SK-N-SH (cell line): ENCODE data around the gene SBSN. TPM values are rescaled to one million over a fixed set of nuclear protein-coding genes. Genes with fewer than 3 reads are reported as not detected.

Experiments used
- CTCF ChIA-PET: fragments of 300-600, 350-600 bp; formaldehyde crosslinking; extraction: SDS; loops from one replicate; lab custom pipeline; 2021; lab: Yijun Ruan, JAX
- POLR2A ChIA-PET: fragments of 350-600 bp; sonication (Branson Sonifier 250); formaldehyde crosslinking; extraction: SDS; loops from one replicate; lab custom pipeline; 2020; ENCODE audit warnings: antibody characterized with exemption, inconsistent platforms; lab: Yijun Ruan, JAX
- DNase-seq: peaks from one replicate; pipeline ENCODE4 v3.0.0; 2012
- H2AFZ ChIP-seq: fragments of 200-600 bp; sonication (generic); 2 replicates; pipeline ENCODE4 v1.8.1; 2016; ENCODE audit warnings: antibody characterized with exemption, mild to moderate bottlenecking, low read depth
- H3F3A ChIP-seq: fragments of 200-600 bp; sonication (generic); replicated peaks from 2 replicates; pipeline ENCODE3; 2016; ENCODE audit warnings: antibody characterized with exemption, mild to moderate bottlenecking; ENCODE audit not compliant: insufficient read depth
- H3K27ac ChIP-seq, 2 experiments: fragments of 200-500 bp in 1 of 2; fragments of 200-600 bp in 1 of 2; sonication (Bioruptor generic) in 1 of 2; sonication (generic), shearing (Covaris generic) in 1 of 2; 2 replicates each; pipeline versions ENCODE4 v1.5.1 to v1.6.1; 2014 to 2016; ENCODE audit warnings: low read depth in 2 of 2, inconsistent platforms in 1 of 2, low read length in 1 of 2, mild to moderate bottlenecking in 1 of 2, mixed read lengths in 1 of 2
- H3K27me3 ChIP-seq: fragments of 200-600 bp; sonication (generic), shearing (Covaris generic); 2 replicates; pipeline ENCODE4 v1.6.1; 2016; ENCODE audit warnings: mixed run types; ENCODE audit not compliant: insufficient read depth
- H3K36me3 ChIP-seq, 2 experiments: fragments of 200-500 bp in 1 of 2; fragments of 200-600 bp in 1 of 2; sonication (Bioruptor generic) in 1 of 2; sonication (generic) in 1 of 2; replicated peaks in 1 of 2; 2 replicates each; pipeline versions ENCODE3 to v1.5.1; 2014 to 2016; ENCODE audit warnings: low read length in 1 of 2, mild to moderate bottlenecking in 1 of 2; ENCODE audit not compliant: insufficient read depth in 2 of 2, control insufficient read depth in 1 of 2
- H3K4me1 ChIP-seq, 2 experiments: fragments of 200-500 bp in 1 of 2; fragments of 200-600 bp in 1 of 2; sonication (Bioruptor generic) in 1 of 2; sonication (generic), shearing (Covaris generic) in 1 of 2; 2 replicates each; pipeline versions ENCODE4 v1.5.1 to v1.6.1; 2014 to 2016; ENCODE audit warnings: low read depth in 1 of 2, low read length in 1 of 2, mixed run types in 1 of 2; ENCODE audit not compliant: insufficient read depth in 2 of 2, control insufficient read depth in 1 of 2
- H3K4me2 ChIP-seq: fragments of 200-600 bp; sonication (generic), shearing (Covaris generic); 2 replicates; pipeline ENCODE4 v1.6.1; 2017; ENCODE audit warnings: mixed run types
- H3K4me3 ChIP-seq, 2 experiments: fragments of 200-500 bp in 1 of 2; fragments of 200-600 bp in 1 of 2; sonication (Bioruptor generic) in 1 of 2; sonication (generic), shearing (Covaris generic) in 1 of 2; 2 replicates each; pipeline versions ENCODE4 v1.5.1 to v1.8.1; 2014 to 2016; ENCODE audit warnings: low read depth in 2 of 2, inconsistent platforms in 1 of 2, low read length in 1 of 2, mild to moderate bottlenecking in 1 of 2, mixed read lengths in 1 of 2, moderate library complexity in 1 of 2
- H3K79me2 ChIP-seq: fragments of 200-600 bp; sonication (generic); 2 replicates; pipeline ENCODE4 v1.8.1; 2017; ENCODE audit warnings: mild to moderate bottlenecking; ENCODE audit not compliant: insufficient read depth
- H3K9ac ChIP-seq: fragments of 200-600 bp; sonication (generic); 2 replicates; pipeline ENCODE4 v1.6.1; 2017; ENCODE audit warnings: mixed run types
- H3K9me2 ChIP-seq: fragments of 200-600 bp; sonication (generic); 2 replicates; pipeline ENCODE4 v1.6.1; 2017; ENCODE audit warnings: mixed run types
- H3K9me3 ChIP-seq: fragments of 200-600 bp; sonication (generic); 2 replicates; pipeline ENCODE4 v1.6.1; 2017; ENCODE audit warnings: mixed run types, mild to moderate bottlenecking, moderate library complexity
- H4K20me1 ChIP-seq: fragments of 200-600 bp; sonication (generic); 2 replicates; pipeline ENCODE4 v1.6.1; 2017; ENCODE audit warnings: mild to moderate bottlenecking, mixed run types; ENCODE audit not compliant: insufficient read depth
- CHD2 ChIP-seq: fragments of 150-350 bp; IDR thresholded peaks from 2 replicates; pipeline ENCODE4 v1.6.1; 2018; ENCODE audit warnings: low read length; ENCODE audit not compliant: partially characterized antibody
- CTCF ChIP-seq: fragments of 200-600 bp; sonication (generic); IDR thresholded peaks from 2 replicates; pipeline ENCODE4 v1.6.1; 2017; ENCODE audit warnings: antibody characterized with exemption, mild to moderate bottlenecking, moderate library complexity
- ELF1 ChIP-seq: IDR thresholded peaks from 2 replicates; pipeline ENCODE4 v1.4.0; 2012
- FOSL2 ChIP-seq: IDR thresholded peaks from 2 replicates; pipeline ENCODE4 v1.4.0; 2012; ENCODE audit warnings: low read depth, mild to moderate bottlenecking, moderate library complexity, borderline replicate concordance
- GABPA ChIP-seq: IDR thresholded peaks from 2 replicates; pipeline ENCODE4 v1.4.0; 2012; ENCODE audit warnings: low read depth, mild to moderate bottlenecking
- JUND ChIP-seq: IDR thresholded peaks from 2 replicates; pipeline ENCODE4 v1.4.0; 2012
- MXI1 ChIP-seq: IDR thresholded peaks from 2 replicates; pipeline ENCODE4 v1.6.1; 2012; ENCODE audit warnings: mild to moderate bottlenecking, low read depth, low read length, improper control_type of control experiment
- NFIC ChIP-seq: IDR thresholded peaks from 2 replicates; pipeline ENCODE4 v1.4.0; 2012; ENCODE audit warnings: borderline replicate concordance
- RXRA ChIP-seq: IDR thresholded peaks from 2 replicates; pipeline ENCODE4 v1.4.0; 2012; ENCODE audit warnings: low read depth, mild to moderate bottlenecking, borderline replicate concordance
- SIN3A ChIP-seq: IDR thresholded peaks from 2 replicates; pipeline ENCODE4 v1.6.1; 2012; ENCODE audit warnings: low read depth, mild to moderate bottlenecking, low read length, moderate library complexity, borderline replicate concordance
- SMC3 ChIP-seq: IDR thresholded peaks from 2 replicates; pipeline ENCODE4 v1.6.1; 2012; ENCODE audit warnings: low read depth, low read length, improper control_type of control experiment
- TAF1 ChIP-seq: IDR thresholded peaks from 2 replicates; pipeline ENCODE4 v1.6.1; 2012; ENCODE audit warnings: low read depth, mild to moderate bottlenecking, low read length, moderate library complexity, borderline replicate concordance
- TCF12 ChIP-seq: IDR thresholded peaks from 2 replicates; pipeline ENCODE4 v1.4.0; 2012
- TEAD4 ChIP-seq: IDR thresholded peaks from 2 replicates; pipeline ENCODE4 v1.4.0; 2012; ENCODE audit warnings: mild to moderate bottlenecking, borderline replicate concordance; ENCODE audit not compliant: insufficient read depth
- YY1 ChIP-seq: IDR thresholded peaks from 2 replicates; pipeline ENCODE4 v1.4.0; 2012; ENCODE audit warnings: low read depth, mild to moderate bottlenecking
- ZBTB33 ChIP-seq: IDR thresholded peaks from 2 replicates; pipeline ENCODE4 v1.4.0; 2012; ENCODE audit warnings: low read depth, borderline replicate concordance
- WGBS: methylation state at CpG from one replicate; pipeline ENCODE4 v1.1.6; 2017; ENCODE audit warnings: low lambda C conversion rate; 5-methylcytosine and 5-hydroxymethylcytosine counted together
- polyA plus RNA-seq, 3 experiments: library from polyadenylated mRNA; depleted of rRNA; stranded (reverse); fragments of >200 nt; gene quantifications; 2 replicates each; pipeline ENCODE4 v1.2.3, GENCODE V29; 2012
- TF ChIP-seq, protein P1 (sequence below): IDR thresholded peaks from 2 replicates; pipeline ENCODE4 v1.4.0; 2012; ENCODE audit warnings: low read depth
- TF ChIP-seq, protein P2 (sequence below): IDR thresholded peaks from 2 replicates; pipeline ENCODE4 v1.4.0; 2012; ENCODE audit warnings: low read depth, borderline replicate concordance
- TF ChIP-seq, protein P3 (sequence below): fragments of 150-350 bp; IDR thresholded peaks from 2 replicates; pipeline ENCODE4 v1.6.1; 2017; ENCODE audit warnings: antibody characterized with exemption, low read length, low read depth, borderline replicate concordance

SBSN gene
- polyA plus RNA-seq, 1 of the 3 experiments (the other 2 are of a cell fraction) = 0.25 TPM

DNA sequence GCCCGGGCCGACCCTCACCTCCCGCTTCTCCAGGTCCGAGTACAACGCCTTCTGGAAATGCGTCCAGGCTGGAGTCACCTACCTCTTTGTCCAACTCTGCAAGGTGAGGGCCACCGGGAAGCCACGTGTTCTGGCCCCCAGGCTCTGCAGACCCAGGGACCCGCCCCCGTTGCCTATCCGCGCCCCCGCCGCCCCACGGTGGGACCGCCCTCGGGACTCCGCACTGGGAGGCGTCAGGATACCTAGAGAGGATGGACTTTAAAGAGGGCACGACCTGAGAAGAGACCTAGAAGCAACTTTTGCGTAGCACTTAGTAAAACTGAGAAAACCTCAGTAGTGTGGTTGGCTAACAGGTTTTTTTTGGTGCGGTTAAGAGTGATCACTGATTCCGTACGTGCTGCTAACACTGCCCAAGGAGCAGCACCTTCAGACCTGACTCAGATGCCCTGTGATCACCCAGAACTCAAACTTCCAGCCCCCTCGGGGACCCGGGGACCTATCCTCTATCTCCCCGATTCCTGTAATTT lies 17.8 kb upstream of the SBSN start:
- H3K79me2 ChIP-seq = peaks cover 30% of the 10 kb centered on the region
- peak overlapping the region; percentile 79 to 96 for H3K4me3 ChIP-seq
- peaks cover 5 to 19% of the 10 kb centered on the region in 2 experiments; a peak in 2 of 4 replicates for H3K4me1 ChIP-seq
- H3K9me2 ChIP-seq = no peaks in the 10 kb centered on the region
- CTCF ChIA-PET = interaction anchor here (1.1 to 4.1 kb wide), 2 partner anchors 10 to 12 kb away, joined by 4 to 20 read pairs; no protein-coding TSS in a partner anchor
- H3K4me2 ChIP-seq = peak overlapping the region; percentile 91
- POLR2A ChIA-PET = no interaction called here
- no peaks in the 10 kb centered on the region for H3F3A ChIP-seq
- WGBS = 10% methylated on average over 10 of the region's 27 CpGs
- H3K9ac ChIP-seq = peak overlapping the region; percentile 85
- H3K9me3 ChIP-seq = no peaks in the 10 kb centered on the region
- no peaks in the 10 kb centered on the region for H3K27me3 ChIP-seq
- TF ChIP-seq ZBTB33 = no peak
- TF ChIP-seq, protein P1, sequence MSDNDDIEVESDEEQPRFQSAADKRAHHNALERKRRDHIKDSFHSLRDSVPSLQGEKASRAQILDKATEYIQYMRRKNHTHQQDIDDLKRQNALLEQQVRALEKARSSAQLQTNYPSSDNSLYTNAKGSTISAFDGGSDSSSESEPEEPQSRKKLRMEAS = peak; percentile 28
- TF ChIP-seq, all 33 proteins: peak for 1
- Histone ChIP-seq H2AFZ (peak overlapping the region; percentile 87), H3K36me3 (peaks cover 0 to 19% of the 10 kb centered on the region in 2 experiments), H3K27ac (peak overlapping the region; percentile 52 to 77; a peak in 2 of 4 replicates), H4K20me1 (peaks cover 5% of the 10 kb centered on the region; the same call in 1 of the 2 replicates)
- peak; percentile 79 for DNase-seq

DNA sequence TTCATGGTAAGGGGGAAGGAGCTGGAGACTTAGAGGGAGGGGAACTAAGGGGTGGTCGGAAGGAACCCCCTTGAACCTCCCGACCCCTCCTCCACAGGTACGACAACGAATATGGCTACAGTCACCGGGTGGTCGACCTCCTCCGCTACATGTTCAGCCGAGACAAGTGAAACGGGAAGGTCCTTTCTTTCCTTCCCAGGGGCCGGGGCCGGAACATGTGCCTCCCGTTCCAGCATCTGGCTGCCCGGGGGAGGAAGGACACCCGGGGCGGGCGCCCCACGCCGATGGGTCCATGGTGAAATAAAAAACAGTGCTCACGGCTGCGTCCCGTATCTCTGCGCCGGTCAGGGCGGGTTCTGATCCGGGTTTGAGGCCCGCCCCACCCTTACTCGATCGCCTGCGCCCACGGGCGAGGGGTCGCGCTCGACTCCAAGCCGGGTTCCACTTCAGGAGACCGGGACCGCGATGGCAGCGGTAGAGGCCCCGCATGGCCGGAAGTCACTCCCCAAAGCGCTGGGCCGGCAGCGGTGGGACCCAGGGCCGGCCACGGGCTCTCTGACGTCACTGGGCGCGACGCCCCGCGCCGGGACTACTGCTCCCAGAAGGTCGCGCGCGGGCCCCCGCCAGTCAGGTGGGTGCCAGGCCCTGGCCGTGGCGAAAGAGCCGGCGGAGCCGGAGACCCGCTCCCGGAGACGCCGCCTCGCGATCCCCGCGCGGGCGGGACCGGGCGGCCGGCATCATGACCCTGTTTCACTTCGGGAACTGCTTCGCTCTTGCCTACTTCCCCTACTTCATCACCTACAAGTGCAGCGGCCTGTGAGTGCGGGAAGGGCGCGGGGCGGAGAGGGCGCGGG lies 17.1 kb upstream of the SBSN start, which contains the start of gene TMEM147:
Gene TMEM147, plus strand, starts transcription at position 626 of the 854 bp plus-strand sequence. Its CDS starts 114 bp downstream, at position 740.
- Histone ChIP-seq H3K9me3 (no peaks in the 10 kb centered on the region), H3K9me2 (no peaks in the 10 kb centered on the region), H3K36me3 (peaks cover 0 to 19% of the 10 kb centered on the region in 2 experiments), H3F3A (no peaks in the 10 kb centered on the region), H3K9ac (peak within 1 kb of the TSS; percentile 85), H3K4me2 (peak within 1 kb of the TSS; percentile 91), H3K4me1 (peaks cover 5 to 19% of the 10 kb centered on the region in 2 experiments; a peak in 2 of 4 replicates), H3K27ac (peak within 1 kb of the TSS; percentile 52 to 77; a peak in 2 of 4 replicates), H3K27me3 (no peaks in the 10 kb centered on the region), H3K4me3 (peak within 1 kb of the TSS; percentile 79 to 96), H4K20me1 (peaks cover 5% of the 10 kb centered on the region; the same call in 1 of the 2 replicates), H3K79me2 (peaks cover 30% of the 10 kb centered on the region), H2AFZ (peak within 1 kb of the TSS; percentile 87)
- ChIA-PET CTCF (interaction anchor here (1.9 kb wide), 1 partner anchor 10 kb away, joined by 5 read pairs; no protein-coding TSS in a partner anchor), POLR2A (no interaction called here)
- peak; percentile 100 for DNase-seq
- WGBS = 0% methylated on average over 33 of the region's 85 CpGs
- TF ChIP-seq, protein P1 = peak; percentile 83
- peak; percentile 5; the same call in 1 of the 2 replicates for TF ChIP-seq TCF12
- no peak for TF ChIP-seq CTCF
- peak; percentile 72; the same call in 1 of the 2 replicates for TF ChIP-seq ELF1
- no peak for TF ChIP-seq FOSL2
- no peak for TF ChIP-seq NFIC
- TF ChIP-seq MXI1 = peak; percentile 73
- TF ChIP-seq TEAD4 = no peak
- TF ChIP-seq, protein P2, sequence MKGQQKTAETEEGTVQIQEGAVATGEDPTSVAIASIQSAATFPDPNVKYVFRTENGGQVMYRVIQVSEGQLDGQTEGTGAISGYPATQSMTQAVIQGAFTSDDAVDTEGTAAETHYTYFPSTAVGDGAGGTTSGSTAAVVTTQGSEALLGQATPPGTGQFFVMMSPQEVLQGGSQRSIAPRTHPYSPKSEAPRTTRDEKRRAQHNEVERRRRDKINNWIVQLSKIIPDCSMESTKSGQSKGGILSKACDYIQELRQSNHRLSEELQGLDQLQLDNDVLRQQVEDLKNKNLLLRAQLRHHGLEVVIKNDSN = peak; percentile 88
- no peak for TF ChIP-seq RXRA
- TF ChIP-seq, protein P3, sequence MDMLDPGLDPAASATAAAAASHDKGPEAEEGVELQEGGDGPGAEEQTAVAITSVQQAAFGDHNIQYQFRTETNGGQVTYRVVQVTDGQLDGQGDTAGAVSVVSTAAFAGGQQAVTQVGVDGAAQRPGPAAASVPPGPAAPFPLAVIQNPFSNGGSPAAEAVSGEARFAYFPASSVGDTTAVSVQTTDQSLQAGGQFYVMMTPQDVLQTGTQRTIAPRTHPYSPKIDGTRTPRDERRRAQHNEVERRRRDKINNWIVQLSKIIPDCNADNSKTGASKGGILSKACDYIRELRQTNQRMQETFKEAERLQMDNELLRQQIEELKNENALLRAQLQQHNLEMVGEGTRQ = peak; percentile 55
- peak; percentile 54; the same call in 1 of the 2 replicates for TF ChIP-seq YY1
- TF ChIP-seq JUND = no peak
- TF ChIP-seq SMC3 = no peak
- TF ChIP-seq CHD2 = peak; percentile 68
- peak; percentile 72 for TF ChIP-seq GABPA
- peak; percentile 69 for TF ChIP-seq SIN3A
- TF ChIP-seq TAF1 = 0 out of 2 replicates have a peak, but pooled peaks have one; percentile 72
